Hepatocyte (in vitro differentiated cells): ENCODE data around the gene VAMP8. TPM values are rescaled to one million over a fixed set of nuclear protein-coding genes. Genes with fewer than 3 reads are reported as not detected.
A peak's percentile ranks its signal among the peaks of the same experiment; 100 is the strongest.

Experiments
- DNase-seq: peaks from one replicate; pipeline ENCODE4 v3.0.0-alpha.2; 2016; ENCODE audit warnings: low spot score
- H2AFZ ChIP-seq: fragments of 200-600 bp; sonication (generic); 2 replicates; pipeline ENCODE4 v1.6.0; 2016; ENCODE audit warnings: antibody characterized with exemption, mild to moderate bottlenecking
- H3K27ac ChIP-seq: fragments of 200-600 bp; sonication (generic); 2 replicates; pipeline ENCODE4 v1.5.1; 2016; ENCODE audit warnings: mild to moderate bottlenecking
- H3K27me3 ChIP-seq: fragments of 200-600 bp; sonication (generic); 2 replicates; pipeline ENCODE4 v1.6.1; 2016
- H3K36me3 ChIP-seq: fragments of 200-600 bp; sonication (generic); replicated peaks from 2 replicates; pipeline ENCODE4 v1.5.1; 2016; ENCODE audit warnings: low read depth; ENCODE audit not compliant: insufficient read depth
- H3K4me1 ChIP-seq: fragments of 200-600 bp; sonication (generic); 2 replicates; pipeline ENCODE4 v1.5.1; 2016; ENCODE audit warnings: mild to moderate bottlenecking, moderate library complexity; ENCODE audit not compliant: insufficient read depth
- H3K4me2 ChIP-seq: fragments of 200-600 bp; sonication (generic); 2 replicates; pipeline ENCODE4 v1.6.0; 2016
- H3K4me3 ChIP-seq: fragments of 200-600 bp; sonication (generic); 2 replicates; pipeline ENCODE4 v1.5.1; 2016; ENCODE audit warnings: mild to moderate bottlenecking
- H3K79me2 ChIP-seq: fragments of 200-600 bp; sonication (generic); 2 replicates; pipeline ENCODE4 v1.6.0; 2017; ENCODE audit warnings: mild to moderate bottlenecking
- H3K9me2 ChIP-seq: fragments of 200-600 bp; sonication (generic); replicated peaks from 2 replicates; pipeline ENCODE4 v1.6.0; 2017; ENCODE audit warnings: mild to moderate bottlenecking; ENCODE audit not compliant: insufficient read depth
- H3K9me3 ChIP-seq: fragments of 200-600 bp; sonication (generic); 2 replicates; pipeline ENCODE4 v1.5.1; 2016; ENCODE audit warnings: low read depth, mild to moderate bottlenecking
- H4K20me1 ChIP-seq: fragments of 200-600 bp; sonication (generic); 2 replicates; pipeline ENCODE4 v1.6.0; 2016; ENCODE audit warnings: mild to moderate bottlenecking; ENCODE audit not compliant: insufficient read depth, poor library complexity, severe bottlenecking
- CTCF ChIP-seq: fragments of 200-600 bp; sonication (generic); IDR thresholded peaks from 2 replicates; pipeline ENCODE4 v1.5.1; 2016; ENCODE audit warnings: antibody characterized with exemption, mild to moderate bottlenecking; ENCODE audit not compliant: poor library complexity
- EZH2 ChIP-seq: fragments of 200-600 bp; sonication (generic); IDR thresholded peaks from 2 replicates; pipeline ENCODE4 v1.6.1; 2016; ENCODE audit warnings: antibody characterized with exemption, mild to moderate bottlenecking, borderline replicate concordance
- EZH2phosphoT487 ChIP-seq: fragments of 200-600 bp; sonication (generic); IDR thresholded peaks from one replicate; pipeline ENCODE4 v1.6.1; 2018; ENCODE audit warnings: antibody characterized with exemption, mild to moderate bottlenecking, low read depth, moderate library complexity; ENCODE audit not compliant: unreplicated experiment, severe bottlenecking
- WGBS: methylation state at CpG from one replicate; pipeline ENCODE4 v1.1.6; 2016; ENCODE audit warnings: low lambda C conversion rate; ENCODE audit errors: missing lambda C conversion rate; 5-methylcytosine and 5-hydroxymethylcytosine counted together
- polyA plus RNA-seq: library from polyadenylated mRNA; unstranded; fragments of >200 nt; fragmentation: Nextera tagmentation; extraction: Ambion mirVana; gene quantifications from 2 replicates; pipeline ENCODE4 v1.2.1, GENCODE V29; 2016
- total RNA-seq: library from RNA; depleted of rRNA; stranded (reverse); fragments of >200 nt; gene quantifications from 2 replicates; pipeline ENCODE4 v1.2.3, GENCODE V29; 2014

The VAMP8 gene
- total and polyA plus RNA-seq, 2 experiments from 2014 or later, result 50.7 to 213 TPM

DNA sequence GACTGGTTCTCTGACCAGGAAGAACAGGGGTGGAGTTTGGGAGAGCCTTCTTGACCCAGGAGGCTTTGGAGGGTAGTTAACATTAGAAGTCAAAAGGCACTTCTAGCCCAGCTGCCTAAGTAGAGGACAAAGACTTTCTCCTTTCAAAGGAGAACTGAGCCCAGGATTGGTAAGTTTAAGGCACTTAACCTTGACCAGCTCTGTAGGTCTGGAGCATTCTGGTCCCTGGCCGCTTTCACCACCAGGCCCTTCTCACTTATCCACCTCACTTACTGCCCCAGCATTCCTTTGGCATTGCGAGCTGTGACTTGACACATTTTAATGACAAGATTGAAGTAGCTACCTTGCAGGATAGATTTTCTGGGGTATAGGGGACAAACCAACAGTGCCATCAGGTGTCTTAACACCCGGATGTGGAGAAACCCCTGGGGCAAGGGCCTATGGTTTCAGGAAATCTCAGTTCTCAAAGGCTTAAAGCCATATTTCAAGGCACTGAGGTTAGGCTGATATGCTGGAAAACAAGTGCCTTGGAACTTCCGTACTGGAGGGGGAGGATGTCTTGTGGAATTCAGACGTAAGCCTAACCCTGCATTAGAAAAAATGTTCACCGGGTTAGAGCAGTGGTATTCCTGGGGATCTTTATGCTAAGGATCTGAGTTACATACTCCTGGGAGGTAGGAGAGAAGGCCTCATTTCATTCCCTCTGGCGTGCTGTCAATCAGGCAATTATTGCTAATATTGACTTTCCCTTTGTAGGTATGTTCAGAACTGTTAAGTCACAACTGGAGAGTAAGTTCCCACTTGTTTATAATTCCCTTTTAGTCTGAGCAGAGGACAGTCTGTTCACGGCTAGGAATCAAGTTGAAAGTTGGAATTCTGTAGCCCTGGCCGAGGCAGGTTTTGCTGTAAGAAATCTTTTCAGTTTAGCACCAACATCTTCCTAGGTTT, 30.2 kb downstream of the VAMP8 start:
- Histone ChIP-seq H3K36me3 (no peaks in the 10 kb centered on the region), H4K20me1 (peaks cover 2% of the 10 kb centered on the region), H3K4me3 (no peak overlapping the region), H3K9me3 (no peaks in the 10 kb centered on the region), H3K27ac (peak overlapping the region; percentile 73), H3K27me3 (no peaks in the 10 kb centered on the region), H3K4me1 (peaks cover 35% of the 10 kb centered on the region), H3K79me2 (peaks cover 45% of the 10 kb centered on the region), H3K4me2 (no peak overlapping the region), H2AFZ (no peak overlapping the region), H3K9me2 (no peaks in the 10 kb centered on the region)
- TF ChIP-seq EZH2phosphoT487 (no peak), EZH2 (no peak), CTCF (no peak)
- DNase-seq, result no peak
- WGBS, result 87% methylated on average over 9 of the region's 9 CpGs

GRCh38 chr2:85611217-85611704, 33.9 kb downstream of the VAMP8 start:
- peaks cover 2% of the 10 kb centered on the region for H4K20me1 ChIP-seq
- peak overlapping the region; percentile 84 for H3K4me2 ChIP-seq
- peak overlapping the region; percentile 53 for H3K4me3 ChIP-seq
- peaks cover 9% of the 10 kb centered on the region for H3K4me1 ChIP-seq
- peaks cover 32% of the 10 kb centered on the region for H3K79me2 ChIP-seq
- DNase-seq, result no peak
- H3K9me3 ChIP-seq, result no peaks in the 10 kb centered on the region
- no peaks in the 10 kb centered on the region for H3K36me3 ChIP-seq
- H3K27ac ChIP-seq, result peak overlapping the region; percentile 82
- H3K9me2 ChIP-seq, result no peaks in the 10 kb centered on the region
- H2AFZ ChIP-seq, result peak overlapping the region; percentile 58
- WGBS, result 5% methylated on average over 24 of the region's 24 CpGs
- no peak for TF ChIP-seq CTCF
- no peak for TF ChIP-seq EZH2
- no peaks in the 10 kb centered on the region for H3K27me3 ChIP-seq

GRCh38 chr2:85611705-85612587, 34.6 kb downstream of the VAMP8 start, which contains the start of gene C2orf68:
TSS of gene C2orf68 (minus strand) at chr2:85612066. CDS start at chr2:85611984, 82 bp downstream.
- H3K4me1 ChIP-seq, result peaks cover 9% of the 10 kb centered on the region
- peaks cover 37% of the 10 kb centered on the region for H3K79me2 ChIP-seq
- peak within 1 kb of the TSS; percentile 82 for H3K27ac ChIP-seq
- H3K9me3 ChIP-seq, result no peaks in the 10 kb centered on the region
- DNase-seq, result peak; percentile 94
- H3K9me2 ChIP-seq, result no peaks in the 10 kb centered on the region
- 17% methylated on average over 52 of the region's 73 CpGs for WGBS
- H3K4me2 ChIP-seq, result peak within 1 kb of the TSS; percentile 84
- peaks cover 2% of the 10 kb centered on the region for H4K20me1 ChIP-seq
- H3K27me3 ChIP-seq, result no peaks in the 10 kb centered on the region
- H2AFZ ChIP-seq, result peak within 1 kb of the TSS; percentile 66
- H3K4me3 ChIP-seq, result peak within 1 kb of the TSS; percentile 53
- no peak for TF ChIP-seq EZH2phosphoT487
- TF ChIP-seq EZH2, result no peak
- H3K36me3 ChIP-seq, result no peaks in the 10 kb centered on the region
